Fibroblast of skin of abdomen (primary cell): ENCODE results near the gene CCDC187.

Experiments used
- DNase-seq: peaks from one replicate; pipeline ENCODE4 v3.0.0-alpha.2; 2013

Gene CCDC187

DNA sequence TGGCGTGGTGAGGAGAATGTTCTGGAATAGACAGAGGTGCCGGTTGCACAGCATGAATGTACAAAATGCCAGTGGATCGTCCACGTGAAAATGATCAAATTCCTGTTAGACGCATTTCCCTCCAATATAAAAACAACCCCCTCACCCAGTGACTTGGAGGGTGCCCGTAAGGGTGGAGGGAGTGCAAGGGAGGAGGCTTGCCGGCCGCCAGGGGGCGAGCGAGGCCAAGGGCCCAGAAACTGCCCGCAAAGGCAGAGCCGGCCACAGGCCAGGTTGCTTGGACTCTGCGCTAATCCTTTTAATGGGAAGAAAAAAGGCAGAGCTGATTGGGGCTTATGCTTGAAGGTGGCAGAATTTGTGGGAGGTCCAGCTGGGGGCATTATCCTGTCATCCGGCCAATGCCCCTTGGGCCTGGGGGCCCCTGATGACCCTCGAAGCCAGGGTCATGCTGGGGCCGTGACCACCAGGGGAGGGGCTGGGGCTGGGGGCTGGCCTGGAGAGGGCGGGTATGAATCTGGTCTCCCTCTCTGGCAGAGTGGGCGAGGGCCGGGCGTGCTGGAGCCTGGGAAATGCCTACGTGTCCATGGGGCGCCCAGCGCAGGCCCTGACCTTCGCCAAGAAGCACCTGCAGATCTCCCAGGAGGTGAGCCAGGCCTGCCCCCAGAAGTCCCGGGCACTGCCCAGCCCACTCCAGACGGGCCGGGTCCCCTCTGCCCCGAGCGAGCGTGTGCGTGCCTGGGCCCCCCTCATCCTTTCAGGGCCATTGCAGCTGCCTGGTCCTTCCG lies 35.5 kb upstream of the CCDC187 start:
- DNase-seq, result no peak

DNA sequence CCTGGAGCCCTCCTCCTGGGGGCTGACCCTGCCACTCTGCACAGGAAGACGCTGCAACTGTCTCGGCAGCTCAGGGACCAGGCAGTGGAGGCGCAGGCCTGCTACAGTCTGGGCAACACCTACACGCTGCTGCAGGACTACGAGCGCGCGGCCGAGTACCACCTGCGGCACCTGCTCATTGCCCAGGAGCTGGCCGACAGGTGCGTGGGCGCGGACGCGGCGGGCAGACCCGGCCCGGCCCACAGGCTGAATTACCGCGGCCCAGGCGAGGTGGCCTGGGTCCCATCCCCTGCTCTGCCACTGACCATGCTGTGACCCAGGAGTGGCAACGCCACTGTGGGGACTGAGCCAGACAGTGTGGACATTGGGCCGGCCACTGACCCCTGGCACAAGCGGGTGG lies 34.6 kb upstream of the CCDC187 start:
- DNase-seq, result no peak

DNA sequence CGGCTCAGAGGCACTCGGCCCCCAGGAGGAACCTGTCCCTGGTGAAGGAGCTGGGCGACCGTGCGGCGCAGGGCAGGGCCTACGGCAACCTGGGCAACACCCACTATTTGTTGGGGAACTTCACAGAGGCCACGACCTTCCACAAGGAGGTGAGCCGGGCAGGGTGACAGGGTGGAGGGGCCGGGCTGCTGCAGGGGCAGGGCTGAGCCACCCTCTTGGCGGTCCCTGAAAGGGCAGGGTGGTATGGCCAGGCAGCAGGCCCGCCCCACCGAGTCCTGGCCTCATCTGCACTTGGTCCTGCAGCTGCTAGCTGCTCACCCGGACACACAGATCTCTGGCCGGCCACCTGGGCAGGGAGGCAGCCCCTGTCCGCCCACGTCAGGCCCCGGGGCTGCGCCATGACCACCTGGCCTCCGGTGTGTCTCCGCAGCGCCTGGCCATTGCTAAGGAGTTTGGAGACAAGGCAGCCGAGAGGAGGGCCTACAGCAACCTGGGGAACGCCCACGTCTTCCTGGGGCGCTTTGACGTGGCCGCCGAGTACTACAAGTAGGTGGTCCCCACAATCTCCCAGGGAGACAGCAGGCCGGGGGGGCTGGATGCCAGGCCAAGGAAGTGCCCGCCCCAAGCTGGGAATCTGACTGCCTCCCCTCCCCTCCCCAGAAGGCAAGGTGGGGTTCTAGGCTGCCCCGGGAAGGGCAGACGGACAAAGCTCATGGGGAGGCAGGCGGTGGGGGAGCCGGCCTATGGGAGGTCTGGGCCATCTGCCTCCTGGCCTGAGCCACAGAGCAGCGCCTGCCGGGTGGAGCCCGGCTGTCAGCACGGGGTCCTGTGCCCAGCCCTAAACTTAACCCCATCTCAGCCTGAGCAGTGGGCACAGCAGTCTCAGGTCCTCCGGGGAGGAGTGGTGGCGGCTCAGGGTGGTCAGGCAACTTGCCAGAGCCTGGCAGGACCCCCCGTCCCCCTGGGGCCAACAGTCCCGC lies 33.8 kb upstream of the CCDC187 start:
- DNase-seq, result no peak

DNA sequence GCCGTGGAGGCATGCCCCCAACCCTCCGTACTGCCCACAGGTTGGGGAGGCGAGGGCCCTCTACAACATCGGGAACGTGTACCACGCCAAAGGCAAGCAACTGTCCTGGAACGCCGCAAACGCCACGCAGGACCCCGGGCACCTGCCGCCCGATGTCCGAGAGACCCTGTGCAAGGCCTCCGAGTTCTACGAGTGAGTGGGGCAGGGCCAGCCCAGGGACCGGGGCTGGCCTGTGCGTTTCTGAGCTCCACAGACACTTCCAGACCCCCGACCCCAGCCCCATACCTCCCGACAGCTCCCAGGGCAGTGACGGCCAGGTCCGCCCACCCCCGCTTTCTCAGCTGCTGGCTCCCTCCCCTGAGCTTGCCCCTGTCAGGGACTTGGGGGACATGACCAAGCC lies 33.0 kb upstream of the CCDC187 start:
- DNase-seq, result no peak

DNA sequence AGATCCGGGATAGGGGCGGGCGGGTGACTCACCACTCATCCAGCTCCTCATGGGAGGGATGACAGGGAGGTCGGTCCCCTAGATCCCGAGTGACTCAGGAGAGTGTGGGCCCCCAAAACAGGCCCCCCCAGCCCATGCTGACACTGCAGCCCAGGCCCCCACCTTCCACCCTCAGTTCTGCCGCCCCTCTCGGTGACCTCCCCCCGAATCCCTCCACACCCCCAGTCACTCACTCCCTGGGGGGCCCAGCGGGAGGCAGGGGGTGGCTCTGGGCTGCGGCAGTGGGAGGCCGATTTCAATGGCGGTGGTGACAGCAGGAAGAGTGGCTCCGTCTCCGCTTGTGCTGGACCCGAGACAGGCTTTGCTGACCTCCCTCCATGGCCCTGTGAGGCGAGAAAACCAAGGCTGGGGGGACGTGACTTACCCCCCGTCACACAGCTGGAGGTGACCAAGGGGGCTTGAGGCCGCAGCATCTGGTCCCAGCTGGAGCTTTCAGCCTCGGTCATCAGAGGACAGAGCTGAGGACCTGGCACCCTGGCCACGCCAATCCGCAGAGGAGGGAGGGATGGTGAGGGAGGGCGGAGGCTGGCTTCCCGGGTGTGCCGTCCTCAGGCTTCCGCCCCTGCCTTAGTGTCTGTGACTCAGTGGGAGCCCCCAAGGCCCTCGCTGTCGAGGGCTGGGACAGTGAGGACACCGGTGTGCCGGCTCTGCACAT lies 32.4 kb upstream of the CCDC187 start:
- peak; percentile 49 for DNase-seq

DNA sequence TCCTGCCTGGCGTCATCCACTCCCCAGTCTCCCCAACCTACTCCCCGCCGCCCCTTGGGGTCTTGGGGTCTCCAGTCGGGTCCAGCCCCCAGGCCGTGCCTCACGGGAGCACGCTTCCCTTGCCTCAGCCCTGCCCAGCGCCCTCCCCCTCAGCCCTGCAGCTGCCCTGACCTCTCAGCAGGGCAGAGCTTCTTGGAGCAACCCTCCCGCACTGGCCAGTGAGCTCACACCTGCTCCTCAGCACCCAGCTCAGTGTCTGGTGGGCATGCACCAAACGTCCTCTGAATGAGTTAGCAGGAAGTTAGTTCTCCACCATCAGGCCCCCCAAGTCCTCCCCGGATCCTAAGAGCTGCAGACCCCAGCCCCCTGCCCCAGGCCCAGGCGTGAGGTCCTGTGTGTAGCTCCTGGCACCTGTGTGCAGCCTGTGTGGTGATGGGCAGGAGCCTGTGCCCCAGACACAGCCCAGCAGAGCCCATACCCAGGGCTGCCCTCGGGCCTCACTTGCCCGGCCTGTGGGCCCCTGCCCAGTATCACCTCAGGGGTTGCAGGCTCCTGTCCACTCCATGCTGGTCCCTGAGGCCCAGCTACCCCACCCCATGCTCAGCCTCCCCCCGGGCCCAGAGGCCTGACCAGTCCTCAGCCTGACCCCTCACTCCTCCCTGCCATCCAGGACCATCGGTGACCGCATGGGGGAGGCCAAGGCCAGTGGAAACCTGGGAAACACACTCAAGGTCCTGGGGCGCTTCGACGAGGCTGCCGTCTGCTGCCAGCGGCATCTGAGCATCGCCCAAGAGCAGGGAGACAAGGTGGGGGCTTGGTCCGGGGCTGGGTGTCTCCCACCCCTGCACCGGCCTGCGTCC lies 31.6 kb upstream of the CCDC187 start:
- DNase-seq, result no peak

DNA sequence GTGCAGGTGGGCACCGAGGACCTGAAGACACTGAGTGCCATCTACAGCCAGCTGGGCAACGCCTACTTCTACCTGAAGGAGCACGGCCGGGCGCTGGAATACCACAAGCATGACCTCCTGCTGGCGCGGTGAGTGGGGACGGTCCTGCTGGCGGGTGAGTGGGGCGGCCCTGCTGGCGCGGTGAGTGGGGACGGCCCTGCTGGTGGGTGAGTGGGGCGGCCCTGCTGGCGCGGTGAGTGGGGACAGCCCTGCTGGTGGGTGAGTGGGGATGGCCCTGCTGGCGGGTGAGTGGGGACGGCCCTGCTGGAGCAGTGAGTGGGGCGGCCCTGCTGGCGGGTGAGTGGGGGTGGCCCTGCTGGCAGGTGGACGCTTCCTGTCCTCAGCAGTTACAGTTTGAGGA lies 30.6 kb upstream of the CCDC187 start:
- DNase-seq, result no peak

DNA sequence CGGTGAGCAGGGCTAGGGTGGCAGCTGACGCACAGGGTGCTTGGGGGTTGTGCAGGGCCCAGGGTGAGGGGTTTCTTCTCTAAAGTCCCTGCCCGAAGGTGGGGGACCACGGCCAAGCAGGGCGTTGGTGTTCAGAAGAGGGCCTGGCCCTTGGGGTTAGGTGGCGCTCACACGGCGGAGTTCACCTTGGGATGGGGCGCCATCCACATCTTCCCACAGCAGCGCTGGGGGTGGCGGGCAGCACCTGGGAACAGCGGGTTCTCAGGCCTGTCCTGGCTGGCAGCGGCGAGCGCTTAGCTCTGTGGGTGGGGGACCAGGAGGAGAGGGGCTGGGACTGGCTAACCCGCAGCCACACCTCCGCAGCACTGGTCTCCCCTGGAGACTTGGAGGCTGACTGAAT lies 29.6 kb upstream of the CCDC187 start:
- DNase-seq, result no peak

DNA sequence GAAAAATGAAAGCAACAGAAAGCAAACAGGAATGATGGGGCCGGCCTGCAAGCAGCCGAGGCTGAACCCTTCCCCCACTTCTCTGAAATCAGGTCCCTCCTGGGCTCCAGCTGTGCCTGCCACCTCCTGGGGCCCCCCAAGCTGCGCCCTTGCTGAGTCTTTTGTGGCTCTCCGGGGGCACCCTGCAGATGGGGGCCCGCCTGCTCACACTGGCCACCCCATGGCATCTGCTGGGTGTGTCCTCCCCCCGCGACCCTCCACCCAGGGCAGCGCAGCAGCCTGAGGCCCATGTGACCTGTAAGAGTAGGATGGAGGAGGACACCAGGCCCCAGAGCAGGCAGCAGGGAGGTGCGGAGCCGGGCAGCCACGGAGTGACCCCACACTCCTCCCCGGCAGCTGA lies 29.2 kb upstream of the CCDC187 start:
- DNase-seq, result no peak

DNA sequence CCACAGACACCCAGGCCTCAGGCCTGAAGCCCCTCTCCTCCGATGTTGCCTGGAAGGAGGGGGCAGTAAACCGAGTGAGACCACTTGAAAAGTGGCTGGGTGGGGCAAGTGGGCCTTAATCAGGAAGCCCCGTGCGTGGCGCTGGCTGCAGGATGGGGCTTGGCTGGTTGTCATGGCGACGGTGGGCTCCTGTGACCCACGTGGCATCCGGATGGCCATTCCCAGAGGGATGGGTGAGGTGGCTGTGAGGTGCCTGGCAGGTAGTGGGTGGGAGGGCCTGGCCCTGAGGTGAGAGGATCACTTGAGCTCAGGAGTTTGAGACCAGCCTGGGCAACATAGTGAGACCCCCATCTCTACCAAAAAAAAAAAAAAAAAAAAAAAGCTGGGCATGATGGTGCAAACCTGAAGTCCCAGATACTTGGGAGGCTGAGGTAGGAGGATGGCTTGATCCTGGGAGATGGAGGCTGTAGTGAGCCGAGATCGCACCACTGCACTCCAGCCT lies 28.6 kb upstream of the CCDC187 start:
- DNase-seq, result no peak

DNA sequence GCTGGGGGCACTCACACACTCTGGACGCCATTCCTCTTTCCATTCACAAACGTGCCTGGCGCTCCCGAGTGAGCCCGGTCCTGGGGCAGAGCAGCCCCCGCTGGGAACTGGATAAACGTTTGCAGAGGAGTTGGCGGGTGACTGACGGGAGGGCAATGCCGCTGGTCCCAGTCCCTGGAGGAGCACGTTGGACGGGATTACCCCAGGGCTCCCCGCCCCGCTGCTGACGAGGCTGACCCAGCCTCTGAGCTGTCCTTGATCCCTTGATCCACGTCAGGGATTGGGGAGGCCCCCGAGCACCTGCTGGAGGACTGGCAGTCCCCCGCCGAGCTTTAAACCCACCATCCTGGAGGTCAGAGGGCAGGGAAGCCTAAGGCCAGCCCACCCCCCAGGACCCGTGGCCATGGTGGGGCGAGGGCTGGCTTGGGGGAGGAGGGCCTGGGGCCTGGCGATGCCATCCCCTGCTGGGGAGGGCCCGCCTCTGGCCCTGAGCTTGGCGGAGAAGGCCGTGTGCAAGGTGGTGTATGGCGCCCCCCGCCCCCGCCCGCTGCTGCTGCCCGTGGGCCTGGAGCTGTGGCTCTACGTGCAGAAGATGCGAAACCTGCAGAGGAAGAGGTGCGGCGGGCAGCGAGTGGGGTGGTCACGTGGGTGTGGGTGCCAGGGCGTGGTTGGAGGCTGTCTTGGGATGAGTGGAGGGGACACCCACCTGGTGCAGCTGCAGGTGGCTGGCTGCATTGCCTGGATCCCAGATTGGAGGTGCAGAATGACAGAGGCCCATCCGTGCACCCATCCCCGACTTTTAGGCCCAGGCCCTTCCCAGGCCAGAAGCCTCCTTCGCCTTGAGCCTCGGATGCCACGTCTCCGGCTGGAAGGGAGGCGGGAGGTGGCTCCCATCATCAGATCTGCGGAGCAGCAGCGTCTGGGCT lies 27.9 kb upstream of the CCDC187 start:
- DNase-seq, result no peak

DNA sequence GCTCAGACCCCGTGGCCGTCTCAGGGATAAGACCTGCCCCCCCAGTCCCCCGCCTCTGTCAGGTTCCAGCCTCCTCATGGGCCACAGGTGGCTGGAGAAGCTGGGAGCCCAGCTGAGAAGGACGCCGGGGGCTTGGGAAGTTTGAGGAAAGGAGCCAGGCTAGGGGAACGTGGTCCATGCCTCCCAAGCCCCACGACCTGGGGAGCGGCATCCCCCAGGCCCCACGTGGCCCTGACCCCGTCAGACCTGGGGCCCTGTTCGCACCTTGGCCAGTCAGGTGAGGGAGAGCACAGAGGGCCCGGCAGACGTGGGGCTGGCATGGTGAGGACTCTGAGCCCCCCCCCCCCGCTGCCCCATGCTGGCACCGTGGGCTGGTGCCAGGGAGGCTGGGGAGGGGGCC lies 27.1 kb upstream of the CCDC187 start:
- no peak for DNase-seq

DNA sequence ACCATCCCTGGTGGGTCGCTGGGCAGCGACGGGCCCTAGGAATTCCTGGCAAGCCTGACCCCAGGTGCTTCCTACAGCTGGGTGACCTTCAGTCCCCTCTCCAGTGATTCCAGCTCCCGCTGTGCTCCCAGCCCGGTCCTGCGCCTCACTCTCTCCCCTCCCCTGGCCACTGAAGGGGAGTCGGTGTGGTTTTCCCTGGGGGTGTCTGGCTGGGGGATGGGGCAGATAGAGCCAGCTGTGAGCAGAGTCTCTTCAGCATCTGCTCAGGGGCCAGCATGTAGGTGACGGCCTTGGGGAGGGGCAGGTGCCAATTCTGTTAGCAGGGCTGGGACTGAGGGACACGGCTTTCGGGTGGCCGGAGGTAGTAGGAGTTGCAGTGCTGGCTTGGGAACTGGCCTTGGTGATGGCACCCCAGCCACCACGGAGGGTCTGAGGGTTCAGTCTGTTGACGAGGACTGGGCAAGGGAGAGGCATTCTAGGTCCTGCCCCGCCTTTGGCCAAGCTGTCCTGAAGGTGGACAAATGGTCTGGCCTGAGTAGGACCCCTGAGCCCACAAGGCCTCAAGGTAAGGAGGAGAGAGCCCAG lies 26.6 kb upstream of the CCDC187 start:
- no peak for DNase-seq

DNA sequence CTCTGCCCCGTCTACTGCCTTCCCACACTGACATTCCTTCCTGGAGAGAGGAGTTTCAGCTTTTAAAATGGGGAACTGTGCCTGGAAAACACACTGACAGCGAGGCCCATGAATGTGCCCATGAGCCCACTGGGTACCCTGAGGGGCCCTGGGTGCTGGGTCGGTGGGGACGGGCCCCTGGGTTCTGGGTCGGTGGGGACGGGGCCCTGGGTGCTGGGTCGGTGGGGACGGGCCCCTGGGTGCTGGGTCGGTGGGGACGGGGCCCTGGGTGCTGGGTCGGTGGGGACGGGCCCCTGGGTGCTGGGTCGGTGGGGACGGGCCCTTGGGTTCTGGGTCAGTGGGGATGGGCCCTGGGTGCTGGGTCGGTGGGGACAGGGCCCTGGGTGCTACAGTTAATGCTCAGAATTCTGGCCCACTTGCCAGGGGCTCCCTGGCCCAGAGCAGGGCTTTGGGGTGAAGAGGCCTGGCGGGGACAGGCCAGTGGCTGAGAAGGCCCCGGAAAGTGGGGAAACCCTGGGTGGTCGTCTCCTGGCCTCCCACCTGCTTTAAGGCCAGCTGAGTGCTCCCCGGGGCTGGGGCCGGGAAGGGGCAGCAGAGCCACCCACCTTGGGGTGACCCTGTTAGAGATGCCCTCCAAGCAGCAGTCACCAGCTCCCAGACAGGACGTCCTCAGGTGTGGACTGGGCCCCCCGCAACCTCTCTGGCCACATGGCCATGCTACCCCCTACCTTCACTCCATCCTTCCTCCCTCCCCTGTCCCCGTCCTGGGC lies 25.9 kb upstream of the CCDC187 start:
- no peak for DNase-seq

DNA sequence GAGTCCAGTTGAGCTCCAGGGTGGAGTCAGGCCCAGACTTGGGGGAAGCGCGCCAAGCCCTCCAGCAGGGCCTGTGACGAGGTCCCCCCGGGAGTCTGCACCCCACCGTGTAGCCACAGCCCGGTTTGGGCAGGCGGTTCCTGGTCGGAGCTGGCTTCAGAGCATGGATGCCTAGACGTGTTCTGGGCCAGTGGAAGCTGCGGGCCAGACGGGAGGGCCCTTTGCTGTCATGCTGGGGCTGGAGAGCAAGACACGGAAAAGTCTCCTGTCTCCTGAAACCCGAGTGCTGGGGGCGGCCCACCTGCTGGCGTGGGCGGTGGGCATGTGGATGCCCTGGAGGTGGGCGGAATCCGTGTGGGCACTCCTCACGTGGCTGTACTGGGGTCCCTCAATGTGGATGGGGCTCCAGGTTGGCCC lies 25.3 kb upstream of the CCDC187 start:
- no peak for DNase-seq

DNA sequence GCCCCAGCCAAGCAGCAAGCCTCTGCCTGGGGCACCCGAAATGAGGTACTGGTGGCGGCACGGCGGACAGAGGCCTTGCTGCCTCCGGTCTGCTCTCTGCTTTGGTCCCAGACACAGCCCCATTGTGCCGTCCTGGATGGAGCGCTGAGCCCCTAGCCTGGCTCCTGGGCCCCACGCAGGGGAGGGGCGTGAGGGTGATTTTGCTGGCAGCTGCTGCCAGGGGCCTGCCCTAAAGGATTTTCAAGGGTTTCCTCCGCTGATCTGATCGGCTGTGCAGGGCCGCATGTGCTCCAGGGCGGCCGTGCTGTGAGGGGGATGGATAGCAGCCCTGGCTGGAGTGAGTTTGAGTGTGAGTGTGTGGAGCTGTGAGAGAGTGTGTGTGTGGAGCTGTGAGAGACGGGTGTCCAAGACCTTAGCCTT lies 24.7 kb upstream of the CCDC187 start:
- DNase-seq, result peak; percentile 38

DNA sequence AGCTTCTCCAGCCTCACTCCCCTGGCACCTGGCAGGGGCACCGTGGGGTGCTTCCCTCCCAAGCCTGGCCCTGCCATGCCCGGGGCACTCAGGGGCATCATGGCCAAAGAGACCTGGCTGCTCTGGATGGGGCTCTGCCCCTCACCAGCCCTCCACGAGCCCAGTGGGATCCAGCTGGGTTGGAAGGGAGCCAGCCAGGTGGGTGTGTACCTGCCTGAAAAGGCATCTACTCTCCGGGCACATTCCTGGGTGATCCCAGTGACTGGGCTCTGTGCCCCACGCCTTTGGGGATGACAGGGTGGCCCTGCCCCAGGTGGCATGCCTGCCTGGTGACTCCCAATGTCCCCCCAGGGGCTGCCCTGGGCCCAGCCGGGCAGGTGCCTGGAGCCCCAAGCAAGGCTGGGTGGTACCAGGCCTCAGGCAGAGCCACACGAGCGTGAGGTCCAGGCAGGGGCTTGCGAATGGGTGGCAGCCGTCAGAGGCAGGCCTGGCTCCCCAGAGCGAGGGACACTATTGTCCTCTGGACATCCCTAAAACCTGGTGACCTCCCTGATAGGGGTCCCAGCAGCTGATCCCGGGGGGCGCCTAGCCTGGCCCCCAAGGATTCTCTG lies 24.2 kb upstream of the CCDC187 start:
- no peak for DNase-seq

DNA sequence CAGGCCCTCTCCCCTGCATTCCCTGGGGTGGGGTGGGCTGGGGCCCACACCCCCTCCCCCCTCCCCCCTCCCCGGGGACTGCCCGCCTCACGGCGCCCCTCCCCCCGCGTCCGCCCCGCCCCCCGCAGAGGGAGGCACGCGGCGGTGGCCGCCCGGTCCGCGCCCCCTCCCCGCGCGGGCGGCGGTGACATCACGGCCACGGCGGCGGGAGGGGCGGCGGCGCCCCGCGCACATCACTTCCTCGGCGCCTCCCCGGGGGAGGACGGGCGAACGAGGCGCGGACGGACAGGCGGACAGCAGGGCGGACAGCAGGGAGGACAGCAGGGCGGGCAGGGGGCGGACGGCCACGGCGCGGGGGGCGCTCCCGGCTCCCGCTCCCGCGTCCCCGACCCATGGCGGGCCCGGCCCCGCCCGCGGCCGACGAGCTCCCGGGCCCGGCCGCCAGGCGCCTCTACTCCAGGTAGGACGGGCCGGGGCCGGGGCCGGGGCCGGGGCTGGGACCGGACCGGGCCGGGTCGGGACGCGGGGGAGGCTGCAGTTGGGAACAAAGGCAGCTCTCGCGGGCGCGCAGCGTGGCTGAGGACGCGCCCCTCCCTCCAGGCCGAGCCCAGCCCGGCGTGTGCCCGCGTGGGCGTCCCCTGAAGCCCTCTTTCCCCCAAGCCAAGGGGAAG lies 23.5 kb upstream of the CCDC187 start, which contains the start of gene GPSM1:
Gene GPSM1, plus strand, starts transcription at position 236 of the 671 bp plus-strand sequence. Its CDS starts 157 bp downstream, at position 393.
- peak; percentile 64 for DNase-seq
